Gastrocnemius medialis (tissue), 4 donors: ENCODE measurements around the gene JDP2.

Experiments used
- POLR2A ChIP-seq, 2 donors: fragments of 450-650 bp; IDR thresholded peaks; one replicate each; pipeline ENCODE4 v1.6.1; 2017; ENCODE audit warnings: antibody characterized with exemption in 2 of 2, mild to moderate bottlenecking in 2 of 2, moderate library complexity in 2 of 2
- TF ChIP-seq, protein P1 (sequence below), 5 experiments: fragments of 450-650 bp in 3 of 5; fragments of 200-600 bp in 2 of 5; sonication (generic) in 2 of 5; IDR thresholded peaks in 4 of 5; conservative IDR thresholded peaks in 1 of 5; 1 replicate in 4 of 5; 2 replicates in 1 of 5; pipeline ENCODE4 v1.5.1; 2016 to 2019; ENCODE audit warnings: antibody characterized with exemption in 5 of 5, mild to moderate bottlenecking in 3 of 5, moderate library complexity in 3 of 5

DNA sequence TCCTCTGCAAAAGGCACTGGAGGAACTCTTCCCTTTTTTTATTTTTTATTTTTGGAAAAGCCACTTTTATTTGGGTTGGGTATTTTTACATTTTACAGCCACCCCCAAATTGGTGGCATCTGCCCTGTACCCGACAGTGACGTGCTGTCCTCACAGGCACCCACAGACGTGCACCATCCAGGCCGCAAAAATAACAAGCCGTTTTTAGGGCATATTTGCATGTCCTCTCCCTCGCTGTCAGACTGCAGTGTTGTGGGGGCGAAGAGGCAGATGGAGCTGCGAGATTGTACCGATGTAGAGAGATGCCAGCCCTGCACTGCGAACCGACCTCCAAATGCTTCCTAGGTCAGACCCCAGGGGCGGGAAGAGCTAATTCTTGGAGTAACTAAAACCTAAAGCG, 12.2 kb downstream of the JDP2 start:
- TF ChIP-seq POLR2A (IDR thresholded peaks at IDR 0.05): no peak
- TF ChIP-seq, protein P1, sequence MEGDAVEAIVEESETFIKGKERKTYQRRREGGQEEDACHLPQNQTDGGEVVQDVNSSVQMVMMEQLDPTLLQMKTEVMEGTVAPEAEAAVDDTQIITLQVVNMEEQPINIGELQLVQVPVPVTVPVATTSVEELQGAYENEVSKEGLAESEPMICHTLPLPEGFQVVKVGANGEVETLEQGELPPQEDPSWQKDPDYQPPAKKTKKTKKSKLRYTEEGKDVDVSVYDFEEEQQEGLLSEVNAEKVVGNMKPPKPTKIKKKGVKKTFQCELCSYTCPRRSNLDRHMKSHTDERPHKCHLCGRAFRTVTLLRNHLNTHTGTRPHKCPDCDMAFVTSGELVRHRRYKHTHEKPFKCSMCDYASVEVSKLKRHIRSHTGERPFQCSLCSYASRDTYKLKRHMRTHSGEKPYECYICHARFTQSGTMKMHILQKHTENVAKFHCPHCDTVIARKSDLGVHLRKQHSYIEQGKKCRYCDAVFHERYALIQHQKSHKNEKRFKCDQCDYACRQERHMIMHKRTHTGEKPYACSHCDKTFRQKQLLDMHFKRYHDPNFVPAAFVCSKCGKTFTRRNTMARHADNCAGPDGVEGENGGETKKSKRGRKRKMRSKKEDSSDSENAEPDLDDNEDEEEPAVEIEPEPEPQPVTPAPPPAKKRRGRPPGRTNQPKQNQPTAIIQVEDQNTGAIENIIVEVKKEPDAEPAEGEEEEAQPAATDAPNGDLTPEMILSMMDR (IDR thresholded peaks at IDR 0.05 in 4 of 5, conservative IDR thresholded peaks at IDR 0.05 in 1 of 5): no peak
